Neural cell (in vitro differentiated cells): ENCODE results near the gene NUDC. TPM values are rescaled to one million over a fixed set of nuclear protein-coding genes. Genes with fewer than 3 reads are reported as not detected.
"Not testable (repeated sequence)": the region's sequence is repeated elsewhere in the genome, so short reads cannot be mapped to it uniquely, and the experiment has no call there.

Experiments
- H2AFZ ChIP-seq: fragments of 200-600, 300-800 bp; sonication (generic), shearing (Covaris generic); 2 replicates; pipeline ENCODE4 v1.6.0; 2014; ENCODE audit warnings: low read depth, mild to moderate bottlenecking, antibody characterized with exemption, low read length, moderate library complexity
- H3F3A ChIP-seq: fragments of 200-600 bp; shearing (Covaris generic); 2 replicates; pipeline ENCODE4 v1.6.1; 2016; ENCODE audit warnings: mild to moderate bottlenecking, moderate library complexity, mixed read lengths, antibody characterized with exemption, low read length; ENCODE audit not compliant: insufficient read depth, poor library complexity, severe bottlenecking
- H3K27ac ChIP-seq: fragments of 200-600, 300-800 bp; sonication (generic), shearing (Covaris generic); 2 replicates; pipeline ENCODE4 v1.5.1; 2014; ENCODE audit warnings: mild to moderate bottlenecking, low read length, moderate library complexity
- H3K27me3 ChIP-seq: fragments of 300-800, 200-600 bp; sonication (generic), shearing (Covaris generic); 2 replicates; pipeline ENCODE4 v1.6.0; 2014; ENCODE audit warnings: mild to moderate bottlenecking, low read depth, low read length, moderate library complexity; ENCODE audit not compliant: insufficient read depth
- H3K36me3 ChIP-seq: fragments of 300-800, 200-600 bp; sonication (generic), shearing (Covaris generic); 2 replicates; pipeline ENCODE4 v1.5.1; 2014; ENCODE audit warnings: mild to moderate bottlenecking, antibody characterized with exemption, low read length, moderate library complexity; ENCODE audit not compliant: insufficient read depth
- H3K4me2 ChIP-seq: fragments of 300-800, 200-600 bp; sonication (generic), shearing (Covaris generic); 2 replicates; pipeline ENCODE4 v1.6.0; 2014; ENCODE audit warnings: mild to moderate bottlenecking, low read length
- H3K4me3 ChIP-seq: fragments of 300-800, 200-600 bp; sonication (generic), shearing (Covaris generic); 2 replicates; pipeline ENCODE4 v1.5.1; 2014; ENCODE audit warnings: mild to moderate bottlenecking, low read length, moderate library complexity
- H3K79me2 ChIP-seq: fragments of 200-600 bp; shearing (Covaris generic); replicated peaks from 2 replicates; pipeline ENCODE4 v1.6.0; 2014; ENCODE audit warnings: mild to moderate bottlenecking, low read length, moderate library complexity; ENCODE audit not compliant: insufficient read depth
- H3K9ac ChIP-seq: fragments of 300-800, 200-600 bp; sonication (generic), shearing (Covaris generic); 2 replicates; pipeline ENCODE4 v1.6.1; 2016; ENCODE audit warnings: mild to moderate bottlenecking, low read length, mixed read lengths
- H3K9me2 ChIP-seq: fragments of 200-600 bp; shearing (Covaris generic); 2 replicates; pipeline ENCODE4 v1.6.1; 2016; ENCODE audit warnings: mild to moderate bottlenecking, low read length, mixed read lengths; ENCODE audit not compliant: insufficient read depth
- H3K9me3 ChIP-seq: fragments of 200-600, 300-800 bp; sonication (generic), shearing (Covaris generic); 2 replicates; pipeline ENCODE4 v1.6.1; 2016; ENCODE audit warnings: mild to moderate bottlenecking, mixed run types, low read length, moderate library complexity, mixed read lengths
- H4K20me1 ChIP-seq: fragments of 200-600 bp; shearing (Covaris generic); 2 replicates; pipeline ENCODE4 v1.6.1; 2016; ENCODE audit warnings: mild to moderate bottlenecking, mixed run types; ENCODE audit not compliant: insufficient read depth
- EP300 ChIP-seq: fragments of 450-650 bp; conservative IDR thresholded peaks from 2 replicates; pipeline ENCODE4 v1.6.1; 2014; ENCODE audit warnings: antibody characterized with exemption, mild to moderate bottlenecking, moderate library complexity; ENCODE audit not compliant: poor library complexity, severe bottlenecking
- EZH2 ChIP-seq: fragments of 200-600, 300-800 bp; shearing (Covaris generic), sonication (generic); IDR thresholded peaks from 2 replicates; pipeline ENCODE4 v1.6.1; 2014; ENCODE audit warnings: antibody characterized with exemption, low read length, borderline replicate concordance, mild to moderate bottlenecking; ENCODE audit not compliant: insufficient read depth, poor library complexity, severe bottlenecking
- MXI1 ChIP-seq: fragments of 450-650 bp; conservative IDR thresholded peaks from 2 replicates; pipeline ENCODE4 v1.6.1; 2014; ENCODE audit warnings: antibody characterized with exemption, mild to moderate bottlenecking; ENCODE audit not compliant: poor library complexity, severe bottlenecking
- POLR2AphosphoS5 ChIP-seq: IDR thresholded peaks from 2 replicates; pipeline ENCODE4 v1.6.1; 2012
- RAD21 ChIP-seq: fragments of 450-650 bp; conservative IDR thresholded peaks from 2 replicates; pipeline ENCODE4 v1.6.1; 2014; ENCODE audit warnings: antibody characterized with exemption, mild to moderate bottlenecking, moderate library complexity
- SMC3 ChIP-seq: fragments of 450-650 bp; conservative IDR thresholded peaks from 2 replicates; pipeline ENCODE4 v1.6.1; 2014; ENCODE audit warnings: antibody characterized with exemption, mild to moderate bottlenecking, moderate library complexity; ENCODE audit not compliant: poor library complexity
- TAF1 ChIP-seq: IDR thresholded peaks from 2 replicates; pipeline ENCODE4 v1.6.1; 2012; ENCODE audit warnings: low read depth
- polyA plus RNA-seq: library from polyadenylated mRNA; depleted of rRNA; stranded (reverse); fragments of >200 nt; gene quantifications from 2 replicates; pipeline ENCODE4 v1.2.3, GENCODE V29; 2014
- TF ChIP-seq, protein P1 (sequence below): IDR thresholded peaks from 2 replicates; pipeline ENCODE4 v1.6.1; 2012; ENCODE audit warnings: borderline replicate concordance
- TF ChIP-seq, protein P2 (sequence below): fragments of 450-650 bp; IDR thresholded peaks from 2 replicates; pipeline ENCODE4 v1.5.1; 2014; ENCODE audit warnings: antibody characterized with exemption, mild to moderate bottlenecking, moderate library complexity; ENCODE audit not compliant: poor library complexity, severe bottlenecking

The NUDC gene
- polyA plus RNA-seq, 1 donor from 2014 or later = 20.6 TPM

DNA sequence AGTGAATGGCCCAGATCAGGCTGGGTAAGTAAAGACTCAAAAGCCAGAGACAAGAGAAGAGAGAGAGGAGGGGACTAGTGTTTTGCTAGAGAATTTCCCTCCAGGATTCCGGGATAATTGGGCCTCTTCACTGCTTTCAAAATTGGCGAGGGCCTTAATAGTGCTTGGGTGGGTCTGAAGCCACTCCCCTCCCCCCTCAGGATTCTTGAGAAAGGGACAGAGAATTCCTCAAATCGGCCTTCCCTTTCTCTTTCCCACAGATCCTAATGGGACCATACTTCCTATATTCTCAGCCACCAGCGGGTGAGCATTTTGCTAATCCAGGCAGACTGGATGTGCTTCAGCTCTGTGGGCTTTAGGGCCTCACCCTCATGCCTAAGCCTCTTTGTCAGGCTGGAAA is 46.6 kb upstream of the NUDC start:
- no peaks in the 10 kb centered on the region for H3K36me3 ChIP-seq
- H3K27me3 ChIP-seq = no peaks in the 10 kb centered on the region
- H4K20me1 ChIP-seq = no peaks in the 10 kb centered on the region
- TF ChIP-seq SMC3 = no peak
- no peak for TF ChIP-seq TAF1
- TF ChIP-seq POLR2AphosphoS5 = no peak
- no peak for TF ChIP-seq EP300
- TF ChIP-seq MXI1 = no peak
- TF ChIP-seq, protein P1, sequence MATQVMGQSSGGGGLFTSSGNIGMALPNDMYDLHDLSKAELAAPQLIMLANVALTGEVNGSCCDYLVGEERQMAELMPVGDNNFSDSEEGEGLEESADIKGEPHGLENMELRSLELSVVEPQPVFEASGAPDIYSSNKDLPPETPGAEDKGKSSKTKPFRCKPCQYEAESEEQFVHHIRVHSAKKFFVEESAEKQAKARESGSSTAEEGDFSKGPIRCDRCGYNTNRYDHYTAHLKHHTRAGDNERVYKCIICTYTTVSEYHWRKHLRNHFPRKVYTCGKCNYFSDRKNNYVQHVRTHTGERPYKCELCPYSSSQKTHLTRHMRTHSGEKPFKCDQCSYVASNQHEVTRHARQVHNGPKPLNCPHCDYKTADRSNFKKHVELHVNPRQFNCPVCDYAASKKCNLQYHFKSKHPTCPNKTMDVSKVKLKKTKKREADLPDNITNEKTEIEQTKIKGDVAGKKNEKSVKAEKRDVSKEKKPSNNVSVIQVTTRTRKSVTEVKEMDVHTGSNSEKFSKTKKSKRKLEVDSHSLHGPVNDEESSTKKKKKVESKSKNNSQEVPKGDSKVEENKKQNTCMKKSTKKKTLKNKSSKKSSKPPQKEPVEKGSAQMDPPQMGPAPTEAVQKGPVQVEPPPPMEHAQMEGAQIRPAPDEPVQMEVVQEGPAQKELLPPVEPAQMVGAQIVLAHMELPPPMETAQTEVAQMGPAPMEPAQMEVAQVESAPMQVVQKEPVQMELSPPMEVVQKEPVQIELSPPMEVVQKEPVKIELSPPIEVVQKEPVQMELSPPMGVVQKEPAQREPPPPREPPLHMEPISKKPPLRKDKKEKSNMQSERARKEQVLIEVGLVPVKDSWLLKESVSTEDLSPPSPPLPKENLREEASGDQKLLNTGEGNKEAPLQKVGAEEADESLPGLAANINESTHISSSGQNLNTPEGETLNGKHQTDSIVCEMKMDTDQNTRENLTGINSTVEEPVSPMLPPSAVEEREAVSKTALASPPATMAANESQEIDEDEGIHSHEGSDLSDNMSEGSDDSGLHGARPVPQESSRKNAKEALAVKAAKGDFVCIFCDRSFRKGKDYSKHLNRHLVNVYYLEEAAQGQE = no peak
- TF ChIP-seq EZH2 = no peak
- no peaks in the 10 kb centered on the region for H3F3A ChIP-seq
- no peak overlapping the region for H3K9ac ChIP-seq
- H3K79me2 ChIP-seq = no peaks in the 10 kb centered on the region
- no peaks in the 10 kb centered on the region for H3K9me2 ChIP-seq
- no peaks in the 10 kb centered on the region for H3K9me3 ChIP-seq
- H2AFZ ChIP-seq = no peak overlapping the region
- no peak overlapping the region for H3K27ac ChIP-seq
- no peak overlapping the region for H3K4me2 ChIP-seq
- no peak overlapping the region for H3K4me3 ChIP-seq

DNA sequence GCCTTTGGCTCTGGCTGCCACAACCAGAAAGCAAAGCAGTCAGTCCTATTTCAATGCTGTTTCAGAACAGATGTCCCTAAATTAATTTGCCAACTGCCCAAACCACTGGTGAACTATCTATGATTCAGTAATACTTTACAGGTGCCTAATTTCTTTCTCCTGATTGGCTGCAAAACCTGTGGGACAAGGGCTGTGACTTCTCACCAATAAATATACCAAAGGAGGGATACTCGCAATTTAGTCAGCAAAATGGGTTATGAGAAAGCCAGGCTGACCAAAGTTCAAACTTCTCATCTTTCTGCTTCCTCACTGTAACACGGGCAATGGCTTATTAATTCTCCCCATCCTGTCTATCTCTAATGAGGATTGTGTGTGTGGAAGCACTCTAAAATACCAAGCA is 44.2 kb upstream of the NUDC start:
- no peak for TF ChIP-seq TAF1
- Histone ChIP-seq H3K4me2 (no peak overlapping the region), H3K9me2 (no peaks in the 10 kb centered on the region), H3K27ac (no peak overlapping the region), H3K9me3 (no peaks in the 10 kb centered on the region), H3K79me2 (no peaks in the 10 kb centered on the region), H3K36me3 (no peaks in the 10 kb centered on the region), H2AFZ (no peak overlapping the region), H3K27me3 (no peaks in the 10 kb centered on the region), H3K9ac (no peak overlapping the region), H4K20me1 (no peaks in the 10 kb centered on the region), H3K4me3 (no peak overlapping the region), H3F3A (no peaks in the 10 kb centered on the region)

DNA sequence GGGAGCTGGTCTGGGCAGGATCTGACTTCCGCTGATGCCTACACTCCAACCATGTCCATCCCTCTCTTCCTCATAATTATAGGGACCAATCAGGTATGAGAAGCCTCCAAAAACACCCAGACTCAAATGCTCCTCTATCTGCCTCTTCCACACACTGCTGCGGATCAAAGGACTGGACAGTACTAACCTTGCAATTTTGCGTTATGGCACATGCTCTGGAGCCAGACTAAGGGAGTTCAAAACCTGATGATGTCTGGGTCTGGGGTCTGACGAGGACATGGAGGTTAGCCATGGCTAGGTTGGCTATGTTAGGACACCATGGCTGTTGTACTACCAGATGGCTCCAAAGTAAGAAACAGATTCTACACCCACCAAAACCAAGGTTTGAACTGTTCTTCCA is 41.8 kb upstream of the NUDC start:
- Histone ChIP-seq H3K79me2 (no peaks in the 10 kb centered on the region), H3K9me3 (no peaks in the 10 kb centered on the region), H3K4me2 (no peak overlapping the region), H3K36me3 (no peaks in the 10 kb centered on the region), H3F3A (no peaks in the 10 kb centered on the region), H3K27ac (no peak overlapping the region), H3K9me2 (no peaks in the 10 kb centered on the region), H3K4me3 (no peak overlapping the region), H2AFZ (no peak overlapping the region), H3K27me3 (no peaks in the 10 kb centered on the region), H3K9ac (no peak overlapping the region), H4K20me1 (no peaks in the 10 kb centered on the region)
- TF ChIP-seq SMC3 (no peak), POLR2AphosphoS5 (no peak), EP300 (no peak), MXI1 (no peak), RAD21 (no peak), TAF1 (no peak), EZH2 (no peak)
- TF ChIP-seq, protein P2, sequence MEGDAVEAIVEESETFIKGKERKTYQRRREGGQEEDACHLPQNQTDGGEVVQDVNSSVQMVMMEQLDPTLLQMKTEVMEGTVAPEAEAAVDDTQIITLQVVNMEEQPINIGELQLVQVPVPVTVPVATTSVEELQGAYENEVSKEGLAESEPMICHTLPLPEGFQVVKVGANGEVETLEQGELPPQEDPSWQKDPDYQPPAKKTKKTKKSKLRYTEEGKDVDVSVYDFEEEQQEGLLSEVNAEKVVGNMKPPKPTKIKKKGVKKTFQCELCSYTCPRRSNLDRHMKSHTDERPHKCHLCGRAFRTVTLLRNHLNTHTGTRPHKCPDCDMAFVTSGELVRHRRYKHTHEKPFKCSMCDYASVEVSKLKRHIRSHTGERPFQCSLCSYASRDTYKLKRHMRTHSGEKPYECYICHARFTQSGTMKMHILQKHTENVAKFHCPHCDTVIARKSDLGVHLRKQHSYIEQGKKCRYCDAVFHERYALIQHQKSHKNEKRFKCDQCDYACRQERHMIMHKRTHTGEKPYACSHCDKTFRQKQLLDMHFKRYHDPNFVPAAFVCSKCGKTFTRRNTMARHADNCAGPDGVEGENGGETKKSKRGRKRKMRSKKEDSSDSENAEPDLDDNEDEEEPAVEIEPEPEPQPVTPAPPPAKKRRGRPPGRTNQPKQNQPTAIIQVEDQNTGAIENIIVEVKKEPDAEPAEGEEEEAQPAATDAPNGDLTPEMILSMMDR = no peak
- TF ChIP-seq, protein P1 = no peak

DNA sequence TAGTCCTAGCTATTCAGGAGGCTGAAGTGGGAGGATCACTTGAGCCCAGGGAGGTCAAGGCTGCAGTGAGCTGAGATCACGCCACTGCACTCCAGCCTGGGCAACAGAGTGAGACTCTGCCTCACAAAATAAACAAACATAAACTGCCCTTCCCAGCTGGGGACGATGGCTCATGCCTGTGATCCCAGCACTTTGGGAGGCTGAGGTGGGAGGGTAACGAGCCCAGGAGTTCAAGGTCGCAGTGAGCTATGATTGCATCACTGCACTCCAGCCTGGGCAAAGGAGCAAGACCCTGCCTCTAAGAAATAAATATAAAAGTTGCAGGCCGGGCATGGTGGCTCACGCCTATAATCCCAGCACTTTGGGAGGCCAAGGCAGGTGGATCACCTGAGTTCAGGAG is 39.9 kb upstream of the NUDC start:
- not testable (repeated sequence) for H3K36me3 ChIP-seq, H3F3A ChIP-seq, H3K9me3 ChIP-seq, H3K4me3 ChIP-seq, H3K9ac ChIP-seq, H2AFZ ChIP-seq, H3K27me3 ChIP-seq, H4K20me1 ChIP-seq, H3K79me2 ChIP-seq, H3K9me2 ChIP-seq, H3K4me2 ChIP-seq, H3K27ac ChIP-seq
